Fibroblast of pulmonary artery (primary cell): Measurements from ENCODE around the gene PTPRN2.

ENCODE experiments used
- DNase-seq: peaks from one replicate; pipeline ENCODE4 v3.0.0-alpha.2; 2010; ENCODE audit warnings: low read depth
- H3K4me3 ChIP-seq: replicated peaks from 2 replicates; pipeline ENCODE4 v1.5.1; 2011; ENCODE audit warnings: low read depth, mild to moderate bottlenecking, control low read depth, low read length, moderate library complexity
- CTCF ChIP-seq: IDR thresholded peaks from 2 replicates; pipeline ENCODE4 v1.5.1; 2011; ENCODE audit warnings: mild to moderate bottlenecking, control low read depth, low read length, inconsistent platforms; ENCODE audit errors: missing control alignments

PTPRN2 gene

GRCh38 chr7:158500651-158501052 is 87.0 kb downstream of the PTPRN2 start:
- TF ChIP-seq CTCF: no peak
- DNase-seq: no peak
- no peak overlapping the region for H3K4me3 ChIP-seq

- no peak for DNase-seq
- no peak for TF ChIP-seq CTCF
- no peak overlapping the region for H3K4me3 ChIP-seq
These were observed 88.6 kb downstream of the PTPRN2 start for GRCh38 chr7:158499082-158499455.

- no peak overlapping the region for H3K4me3 ChIP-seq
- no peak for DNase-seq
- no peak for TF ChIP-seq CTCF
These were observed 89.1 kb downstream of the PTPRN2 start for GRCh38 chr7:158498443-158499081.

- no peak for DNase-seq
- no peak overlapping the region for H3K4me3 ChIP-seq
- TF ChIP-seq CTCF: no peak
These were observed 90.0 kb downstream of the PTPRN2 start for GRCh38 chr7:158497627-158498026.

- no peak for TF ChIP-seq CTCF
- H3K4me3 ChIP-seq: no peak overlapping the region
These were observed 91.8 kb downstream of the PTPRN2 start for GRCh38 chr7:158495786-158496185.

GRCh38 chr7:158495216-158495615 is 92.4 kb downstream of the PTPRN2 start:
- no peak for TF ChIP-seq CTCF
- no peak overlapping the region for H3K4me3 ChIP-seq
- no peak for DNase-seq

More at GRCh38 chr7:158495786-158496185, 91.8 kb downstream of the PTPRN2 start:
- DNase-seq: no peak

GRCh38 chr7:158494643-158495042 is 93.0 kb downstream of the PTPRN2 start:
- TF ChIP-seq CTCF: no peak
- no peak for DNase-seq
- H3K4me3 ChIP-seq: no peak overlapping the region
